WERI-Rb-1 (cell line): ENCODE results near the gene NFIA.

Source experiments
- DNase-seq: peaks from one replicate; pipeline ENCODE4 v3.0.0-alpha.2; 2020
- H3K27ac ChIP-seq: fragments of 250-450 bp; sonication (Bioruptor Pico); 2 replicates; pipeline ENCODE4 v1.5.1; 2020; ENCODE audit warnings: mild to moderate bottlenecking, moderate library complexity
- H3K27me3 ChIP-seq: fragments of 250-450 bp; sonication (Bioruptor Pico); 2 replicates; pipeline ENCODE4 v1.5.1; 2021; ENCODE audit warnings: mild to moderate bottlenecking, low read depth, moderate library complexity; ENCODE audit not compliant: insufficient read depth, severe bottlenecking
- H3K36me3 ChIP-seq: fragments of 250-450 bp; sonication (Bioruptor Pico); 2 replicates; pipeline ENCODE4 v1.5.1; 2020; ENCODE audit warnings: mild to moderate bottlenecking, moderate library complexity
- H3K4me3 ChIP-seq: 2 replicates; pipeline ENCODE4 v1.5.1; 2011; ENCODE audit warnings: low read depth, mild to moderate bottlenecking, control low read depth, low read length
- H3K9me3 ChIP-seq: fragments of 250-450 bp; sonication (Bioruptor Pico); 2 replicates; pipeline ENCODE4 v1.5.1; 2021; ENCODE audit warnings: mild to moderate bottlenecking, moderate library complexity; ENCODE audit not compliant: severe bottlenecking
- TF ChIP-seq, protein P1 (sequence below): IDR thresholded peaks from 2 replicates; pipeline ENCODE4 v1.5.1; 2011; ENCODE audit warnings: low read depth, mild to moderate bottlenecking, control low read depth, inconsistent platforms, low read length

Gene NFIA

DNA sequence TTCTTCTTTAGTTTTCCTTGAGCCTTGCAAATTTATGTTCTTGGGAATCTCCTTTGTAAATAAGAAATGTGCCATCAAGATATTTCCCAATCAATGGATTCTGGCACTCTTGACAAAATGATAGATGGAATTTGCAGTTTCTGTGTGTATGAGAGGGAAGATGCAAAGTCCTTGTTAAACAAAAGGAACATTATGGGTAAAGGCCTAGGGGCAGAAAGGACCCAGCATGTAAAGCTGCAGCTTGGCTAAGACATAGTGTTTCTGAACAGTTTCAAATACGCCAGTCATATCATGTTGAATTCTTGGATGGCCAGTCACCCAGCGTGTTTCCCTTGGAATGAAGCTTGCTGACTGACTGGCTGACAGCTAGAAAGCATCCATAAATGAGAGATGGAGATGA is 210.8 kb downstream of the NFIA start:
- no peak overlapping the region for H3K27ac ChIP-seq
- H3K9me3 ChIP-seq: no peaks in the 10 kb centered on the region
- H3K4me3 ChIP-seq: no peak overlapping the region
- no peaks in the 10 kb centered on the region for H3K27me3 ChIP-seq
- TF ChIP-seq, protein P1, sequence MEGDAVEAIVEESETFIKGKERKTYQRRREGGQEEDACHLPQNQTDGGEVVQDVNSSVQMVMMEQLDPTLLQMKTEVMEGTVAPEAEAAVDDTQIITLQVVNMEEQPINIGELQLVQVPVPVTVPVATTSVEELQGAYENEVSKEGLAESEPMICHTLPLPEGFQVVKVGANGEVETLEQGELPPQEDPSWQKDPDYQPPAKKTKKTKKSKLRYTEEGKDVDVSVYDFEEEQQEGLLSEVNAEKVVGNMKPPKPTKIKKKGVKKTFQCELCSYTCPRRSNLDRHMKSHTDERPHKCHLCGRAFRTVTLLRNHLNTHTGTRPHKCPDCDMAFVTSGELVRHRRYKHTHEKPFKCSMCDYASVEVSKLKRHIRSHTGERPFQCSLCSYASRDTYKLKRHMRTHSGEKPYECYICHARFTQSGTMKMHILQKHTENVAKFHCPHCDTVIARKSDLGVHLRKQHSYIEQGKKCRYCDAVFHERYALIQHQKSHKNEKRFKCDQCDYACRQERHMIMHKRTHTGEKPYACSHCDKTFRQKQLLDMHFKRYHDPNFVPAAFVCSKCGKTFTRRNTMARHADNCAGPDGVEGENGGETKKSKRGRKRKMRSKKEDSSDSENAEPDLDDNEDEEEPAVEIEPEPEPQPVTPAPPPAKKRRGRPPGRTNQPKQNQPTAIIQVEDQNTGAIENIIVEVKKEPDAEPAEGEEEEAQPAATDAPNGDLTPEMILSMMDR: no peak
- no peak for DNase-seq
- no peaks in the 10 kb centered on the region for H3K36me3 ChIP-seq

- no peaks in the 10 kb centered on the region for H3K27me3 ChIP-seq
- H3K9me3 ChIP-seq: no peaks in the 10 kb centered on the region
- no peaks in the 10 kb centered on the region for H3K36me3 ChIP-seq
- H3K27ac ChIP-seq: no peak overlapping the region
- TF ChIP-seq, protein P1: no peak
- DNase-seq: no peak
- H3K4me3 ChIP-seq: no peak overlapping the region
Measured at GRCh38 chr1:61293986-61294504, 211.7 kb downstream of the NFIA start.

DNA sequence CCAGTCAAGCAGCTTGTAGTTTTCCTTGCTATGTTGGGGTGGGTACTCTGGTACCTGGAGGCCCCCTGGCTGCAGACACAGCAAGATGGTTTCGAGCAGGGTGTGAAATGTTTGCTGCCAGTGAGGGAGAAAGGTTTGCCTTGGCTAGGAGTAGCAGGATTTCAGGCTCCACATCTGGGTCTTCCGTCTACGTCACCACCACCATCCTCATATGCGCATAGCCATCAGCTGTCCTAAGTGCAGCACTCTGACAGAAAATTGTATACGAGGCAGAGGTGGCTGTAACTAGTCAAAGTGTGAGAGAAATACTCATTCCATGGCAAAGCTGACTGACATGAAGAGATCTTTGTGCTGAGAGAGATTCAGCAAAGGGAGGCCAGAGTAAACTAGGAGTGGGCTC is 212.6 kb downstream of the NFIA start:
- TF ChIP-seq, protein P1: no peak
- no peak overlapping the region for H3K27ac ChIP-seq
- DNase-seq: no peak
- H3K27me3 ChIP-seq: no peaks in the 10 kb centered on the region
- no peak overlapping the region for H3K4me3 ChIP-seq
- H3K9me3 ChIP-seq: no peaks in the 10 kb centered on the region
- no peaks in the 10 kb centered on the region for H3K36me3 ChIP-seq

DNA sequence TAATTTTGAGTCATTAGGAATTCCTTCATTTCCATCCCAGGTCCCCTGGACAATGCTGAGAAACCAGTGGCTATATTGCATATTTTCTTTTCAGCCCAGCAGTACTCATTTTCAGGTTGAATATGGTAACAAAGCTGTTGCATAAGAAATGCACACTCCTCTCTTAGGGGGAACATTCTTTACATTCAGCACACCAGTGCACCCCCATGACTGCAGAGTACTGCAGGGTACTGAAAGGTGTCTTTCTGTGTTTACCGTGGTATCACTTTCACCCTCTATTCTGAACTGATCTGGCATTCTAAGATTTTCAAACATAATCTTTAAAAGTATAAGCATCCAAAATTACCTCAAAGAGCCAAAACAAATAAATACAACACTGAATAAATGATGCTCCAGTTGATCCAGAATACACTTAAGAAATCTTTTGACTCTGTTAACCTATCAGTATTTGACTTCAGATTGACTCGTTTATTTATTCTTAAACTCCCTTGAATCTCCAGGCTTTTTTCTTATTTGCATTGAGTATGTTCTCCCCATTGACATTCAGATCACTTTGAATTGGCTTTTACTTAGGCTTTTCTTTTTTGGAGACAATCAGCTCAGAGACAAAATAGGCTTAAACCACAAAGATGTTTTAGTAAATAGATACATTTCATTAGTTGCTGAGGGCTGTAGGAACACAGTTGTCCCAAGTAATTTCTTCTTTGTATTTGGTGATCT is 213.6 kb downstream of the NFIA start:
- H3K27me3 ChIP-seq: no peaks in the 10 kb centered on the region
- H3K27ac ChIP-seq: no peak overlapping the region
- TF ChIP-seq, protein P1: no peak
- no peak for DNase-seq
- no peaks in the 10 kb centered on the region for H3K9me3 ChIP-seq
- H3K36me3 ChIP-seq: no peaks in the 10 kb centered on the region
- no peak overlapping the region for H3K4me3 ChIP-seq

DNA sequence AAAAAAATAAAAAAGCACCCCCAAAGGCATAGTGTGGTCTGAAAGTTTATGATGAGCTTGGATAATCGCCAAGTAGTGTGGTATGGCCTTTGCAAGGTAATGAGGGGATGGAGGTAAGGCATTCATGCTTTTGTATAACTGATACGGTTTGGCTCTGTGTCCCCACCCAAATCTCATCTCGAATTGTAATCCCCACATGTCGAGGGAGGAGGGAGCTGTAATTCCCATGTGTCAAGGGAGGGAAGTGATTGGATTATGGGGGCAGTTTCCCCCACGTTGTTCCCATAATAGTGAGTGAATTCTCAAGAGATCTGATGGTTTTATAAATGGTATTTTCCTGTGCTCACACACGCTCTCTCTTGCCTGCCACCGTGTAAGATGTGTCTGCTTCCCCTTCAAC is 215.5 kb downstream of the NFIA start:
- TF ChIP-seq, protein P1: no peak
- H3K36me3 ChIP-seq: no peaks in the 10 kb centered on the region
- no peak overlapping the region for H3K27ac ChIP-seq
- no peak overlapping the region for H3K4me3 ChIP-seq
- no peaks in the 10 kb centered on the region for H3K9me3 ChIP-seq
- DNase-seq: no peak
- H3K27me3 ChIP-seq: no peaks in the 10 kb centered on the region

DNA sequence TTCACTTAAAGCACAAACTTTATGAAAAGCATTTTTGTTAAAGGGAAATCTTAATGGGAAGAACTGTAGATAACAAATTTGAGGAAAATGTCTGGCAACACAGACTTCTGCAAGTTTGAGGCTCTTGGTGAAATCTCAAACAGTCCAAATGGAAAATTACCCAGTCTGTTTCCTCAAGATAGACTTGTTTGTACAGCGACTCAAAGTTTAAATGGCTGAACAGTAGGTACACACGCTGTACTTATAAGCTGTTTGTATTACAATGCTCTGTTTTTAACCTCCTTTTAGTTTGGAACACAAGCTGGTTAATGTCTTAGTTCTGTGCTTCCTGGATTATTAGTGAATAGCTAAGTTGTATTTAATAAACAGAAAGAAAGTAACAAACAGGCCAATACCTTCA is 217.1 kb downstream of the NFIA start:
- H3K27ac ChIP-seq: no peak overlapping the region
- no peak for DNase-seq
- TF ChIP-seq, protein P1: no peak
- H3K27me3 ChIP-seq: no peaks in the 10 kb centered on the region
- no peaks in the 10 kb centered on the region for H3K9me3 ChIP-seq
- H3K36me3 ChIP-seq: no peaks in the 10 kb centered on the region
- H3K4me3 ChIP-seq: no peak overlapping the region
